B cell (primary cell): ENCODE results near the gene SLC1A5. TPM values are rescaled to one million over a fixed set of nuclear protein-coding genes. Genes with fewer than 3 reads are reported as not detected.

Experiments used
- ATAC-seq: fragments of 200-7000 bp; cut with Tn5 transposase; one replicate; pipeline ENCODE4 v1.10.0; 2021; ENCODE audit warnings: low read depth, mild to moderate bottlenecking, moderate number of reproducible peaks, moderate library complexity
- CTCF ChIA-PET: fragments of 350-600 bp; sonication (Branson Sonifier 250); formaldehyde crosslinking; loops from one replicate; lab custom pipeline; 2021; ENCODE audit warnings: antibody characterized with exemption, inconsistent platforms; lab: Charles Lee
- POLR2A ChIA-PET: fragments of 350-600 bp; sonication (Branson Sonifier 250); formaldehyde crosslinking; loops from one replicate; lab custom pipeline; 2021; ENCODE audit warnings: antibody characterized with exemption; lab: Charles Lee
- DNase-seq: peaks from one replicate; pipeline ENCODE4 v3.0.0; 2013
- H2AFZ ChIP-seq: 2 replicates; pipeline ENCODE4 v1.6.1; 2012; ENCODE audit warnings: mild to moderate bottlenecking, low read depth, low read length; ENCODE audit not compliant: insufficient read depth, poor library complexity, severe bottlenecking
- H3K27ac ChIP-seq, 2 donors: 1 replicate in 1 of 2; 2 replicates in 1 of 2; pipeline ENCODE4 v1.5.1; 2012 to 2013; ENCODE audit warnings: low read length in 2 of 2, mild to moderate bottlenecking in 2 of 2, moderate library complexity in 1 of 2
- H3K27me3 ChIP-seq, 4 experiments: fragments of 200-600 bp in 1 of 4; sonication (generic) in 1 of 4; replicated peaks in 1 of 4; 1 replicate in 2 of 4; 2 replicates in 2 of 4; pipeline versions ENCODE4 v1.6.1 to v1.7.0; 2013 to 2016; ENCODE audit warnings: low read length in 3 of 4, mild to moderate bottlenecking in 2 of 4, mixed read lengths in 1 of 4, moderate library complexity in 1 of 4; ENCODE audit not compliant: insufficient read depth in 4 of 4, control insufficient read depth in 3 of 4; ENCODE audit errors: control extremely low read depth in 1 of 4
- H3K36me3 ChIP-seq, 2 experiments: replicated peaks in 1 of 2; 1 replicate in 1 of 2; 2 replicates in 1 of 2; pipeline versions ENCODE4 v1.6.1 to v1.7.1; 2013; ENCODE audit warnings: low read length in 1 of 2; ENCODE audit not compliant: insufficient read depth in 2 of 2, control insufficient read depth in 1 of 2; ENCODE audit errors: control extremely low read depth in 1 of 2, extremely low read depth in 1 of 2
- H3K4me1 ChIP-seq, 2 donors: fragments of 200-600 bp in 1 of 2; sonication (generic) in 1 of 2; 1 replicate in 1 of 2; 2 replicates in 1 of 2; pipeline versions ENCODE4 v1.5.1 to v1.6.1; 2013 to 2017; ENCODE audit warnings: low read length in 2 of 2; ENCODE audit not compliant: control insufficient read depth in 2 of 2, insufficient read depth in 2 of 2
- H3K4me2 ChIP-seq: replicated peaks from 2 replicates; pipeline ENCODE3; 2012; ENCODE audit warnings: mild to moderate bottlenecking, low read depth, low read length; ENCODE audit not compliant: poor library complexity, severe bottlenecking
- H3K4me3 ChIP-seq, 5 experiments: fragments of 200-600 bp in 1 of 5; sonication (generic) in 1 of 5; 1 replicate in 3 of 5; 2 replicates in 2 of 5; pipeline versions ENCODE4 v1.5.1 to v1.7.0; 2011 to 2016; ENCODE audit warnings: low read length in 4 of 5, mild to moderate bottlenecking in 4 of 5, low read depth in 2 of 5, control low read depth in 1 of 5, moderate library complexity in 1 of 5; ENCODE audit not compliant: insufficient read depth in 1 of 5; ENCODE audit errors: control extremely low read depth in 1 of 5, extremely low read depth in 1 of 5
- H3K79me2 ChIP-seq: fragments of 200-600 bp; sonication (generic); one replicate; pipeline ENCODE4 v1.6.0; 2016; ENCODE audit warnings: low read length; ENCODE audit not compliant: control insufficient read depth, insufficient read depth
- H3K9ac ChIP-seq: fragments of 200-600 bp; sonication (generic); 2 replicates; pipeline ENCODE4 v1.6.1; 2017; ENCODE audit warnings: mild to moderate bottlenecking, low read length, moderate library complexity
- H3K9me3 ChIP-seq, 3 donors: one replicate each; pipeline versions ENCODE4 v1.6.1 to v1.7.1; 2013; ENCODE audit warnings: low read length in 2 of 3; ENCODE audit not compliant: control insufficient read depth in 2 of 3, insufficient read depth in 1 of 3; ENCODE audit errors: control extremely low read depth in 1 of 3
- H4K20me1 ChIP-seq: 2 replicates; pipeline ENCODE4 v1.6.0; 2012; ENCODE audit warnings: mild to moderate bottlenecking, low read length; ENCODE audit not compliant: insufficient read depth, control insufficient read depth, poor library complexity, severe bottlenecking
- H3K27ac Mint-ChIP-seq: one replicate; pipeline ENCODE4 v1.8.0; 2021; ENCODE audit warnings: mixed read lengths
- H3K27me3 Mint-ChIP-seq: one replicate; pipeline ENCODE4 v1.8.0; 2021; ENCODE audit warnings: mixed read lengths
- H3K4me1 Mint-ChIP-seq: one replicate; pipeline ENCODE4 v1.8.0; 2021; ENCODE audit warnings: mixed read lengths
- H3K4me3 Mint-ChIP-seq: one replicate; pipeline ENCODE4 v1.8.0; 2021; ENCODE audit warnings: mixed read lengths
- H3K9me3 Mint-ChIP-seq: one replicate; pipeline ENCODE4 v1.8.0; 2022; ENCODE audit warnings: mixed read lengths; ENCODE audit not compliant: insufficient read depth
- CTCF ChIP-seq: fragments of 200-600 bp; IDR thresholded peaks from one replicate; pipeline ENCODE4 v1.8.0; 2022; ENCODE audit warnings: antibody characterized with exemption, mild to moderate bottlenecking
- EZH2 ChIP-seq: IDR thresholded peaks from 2 replicates; pipeline ENCODE4 v1.6.1; 2012; ENCODE audit warnings: borderline replicate concordance, low read depth, mild to moderate bottlenecking, moderate library complexity, low read length; ENCODE audit not compliant: insufficient read depth, poor library complexity, severe bottlenecking
- WGBS: methylation state at CpG from one replicate; pipeline ENCODE4 v1.1.5; 2013; ENCODE audit warnings: missing lambda C conversion rate; ENCODE audit not compliant: insufficient coverage; 5-methylcytosine and 5-hydroxymethylcytosine counted together
- intact Hi-C: fragments of 100-400 bp; cut with micrococcal nuclease; formaldehyde crosslinking; loops from one replicate; pipeline ENCODE4 v1.10.0; 2022
- polyA plus RNA-seq: library from polyadenylated mRNA; depleted of rRNA; stranded (reverse); fragments of >200 nt; gene quantifications from 2 replicates; pipeline ENCODE4 v1.2.3, GENCODE V29; 2012
- total RNA-seq, 2 donors: library from RNA; stranded (reverse); fragments of 120-200 nt in 1 of 2; gene quantifications; 1 replicate in 1 of 2; 2 replicates in 1 of 2; pipeline versions ENCODE4 v1.2.3 to v1.2.4, GENCODE V29; 2013 to 2022

SLC1A5 gene
- total and polyA plus RNA-seq, 2 donors (not counting 1 experiment from before 2014, with no cell fraction given): 19.0 to 37.3 TPM

GRCh38 chr19:46787040-46787330 lies 1.4 kb downstream of the SLC1A5 start:
- Histone ChIP-seq H3K4me2 (peak overlapping the region; percentile 98), H3K9ac (peak overlapping the region; percentile 94), H3K9me3 (no peaks in the 10 kb centered on the region), H3K27ac (peak overlapping the region; percentile 47 to 58), H3K79me2 (peaks cover 55% of the 10 kb centered on the region), H2AFZ (peak overlapping the region; percentile 79), H3K4me3 (peak overlapping the region; percentile 65 to 95 (median 75)), H3K36me3 (peaks cover 0 to 14% of the 10 kb centered on the region in 2 experiments), H3K27me3 (no peaks in the 10 kb centered on the region), H3K4me1 (peaks cover 32 to 51% of the 10 kb centered on the region in 2 donors), H4K20me1 (peaks cover 22% of the 10 kb centered on the region)
- no peak for ATAC-seq
- Mint-ChIP-seq H3K27ac (peak overlapping the region; percentile 98), H3K4me3 (peak overlapping the region; percentile 93), H3K9me3 (no peaks in the 10 kb centered on the region), H3K4me1 (peaks cover 56% of the 10 kb centered on the region), H3K27me3 (no peaks in the 10 kb centered on the region)
- 0% methylated on average over 5 of the region's 5 CpGs for WGBS
- no peak for TF ChIP-seq EZH2
- no peak for TF ChIP-seq CTCF
- ChIA-PET POLR2A (interaction anchor here (0.6 to 5.7 kb wide), 3 partner anchors 36 to 73 kb away, joined by 3 to 94 read pairs (median 3); no protein-coding TSS in a partner anchor), CTCF (interaction anchor here (1.2 to 4.5 kb wide), 5 partner anchors 21 to 54 kb away, joined by 4 to 27 read pairs (median 15); no protein-coding TSS in a partner anchor)
- DNase-seq: no peak
- intact Hi-C loops: loop anchor here (2.0 to 5.0 kb wide), 5 partner anchors 40 to 485 kb away; partner anchors contain the start of genes FKRP, INAFM1, STRN4 and ZC3H4

GRCh38 chr19:46786236-46787039 lies 2.0 kb downstream of the SLC1A5 start:
- Histone ChIP-seq H3K9me3 (no peaks in the 10 kb centered on the region), H3K27ac (peak overlapping the region; percentile 47 to 58), H3K9ac (peak overlapping the region; percentile 94), H3K79me2 (peaks cover 60% of the 10 kb centered on the region), H3K4me3 (peak overlapping the region; percentile 65 to 95 (median 75)), H3K4me2 (peak overlapping the region; percentile 98), H3K27me3 (no peaks in the 10 kb centered on the region), H2AFZ (peak overlapping the region; percentile 79), H3K36me3 (peaks cover 0 to 19% of the 10 kb centered on the region in 2 experiments), H4K20me1 (peaks cover 22% of the 10 kb centered on the region), H3K4me1 (peaks cover 32 to 51% of the 10 kb centered on the region in 2 donors)
- TF ChIP-seq EZH2: no peak
- TF ChIP-seq CTCF: no peak
- no peaks in the 10 kb centered on the region for H3K9me3 Mint-ChIP-seq
- peak overlapping the region; percentile 93 for H3K4me3 Mint-ChIP-seq
- no peaks in the 10 kb centered on the region for H3K27me3 Mint-ChIP-seq
- CTCF ChIA-PET: interaction anchor here (1.0 to 4.5 kb wide), 9 partner anchors 9 to 54 kb away, joined by 3 to 27 read pairs (median 6); no protein-coding TSS in a partner anchor
- peak overlapping the region; percentile 98 for H3K27ac Mint-ChIP-seq
- POLR2A ChIA-PET: interaction anchor here (0.6 to 5.7 kb wide), 5 partner anchors 9 to 697 kb away, joined by 3 to 94 read pairs (median 5); partner anchors contain the start of gene KPTN
- H3K4me1 Mint-ChIP-seq: peaks cover 53% of the 10 kb centered on the region
- peak; percentile 84 for DNase-seq
- intact Hi-C loops: loop anchor here (1.0 to 5.0 kb wide), 7 partner anchors 38 to 486 kb away; partner anchors contain the start of genes AP2S1, FKRP, INAFM1 and STRN4
- WGBS: 7% methylated on average over 11 of the region's 20 CpGs
- peak; percentile 48 for ATAC-seq
